ENCODE results near the gene TFDP1. TPM values are rescaled to one million over a fixed set of nuclear protein-coding genes. Genes with fewer than 3 reads are reported as not detected.

The TFDP1 gene
- total RNA-seq, 1 experiment from 2014 or later, result 140 TPM

- Mint-ChIP-seq H3K4me1 (ENCODE audit: low read depth, unreplicated experiment) (no peaks in the 10 kb centered on the region), H3K27ac (ENCODE audit: unreplicated experiment) (no peak overlapping the region), H3K4me3 (ENCODE audit: unreplicated experiment) (no peak overlapping the region), H3K9me3 (ENCODE audit: unreplicated experiment) (no peaks in the 10 kb centered on the region), H3K27me3 (ENCODE audit: insufficient read depth, unreplicated experiment) (no peaks in the 10 kb centered on the region), H3K36me3 (ENCODE audit: insufficient read depth, unreplicated experiment) (peaks cover 93% of the 10 kb centered on the region)
- intact Hi-C loops (cut with micrococcal nuclease; ENCODE audit: unreplicated experiment), result no loop called here
- ChIA-PET POLR2A (no interaction called here), CTCF (no interaction called here)
- DNase-seq, result peak in 1 of 2 experiments; percentile 26
- no peaks in the 10 kb centered on the region; the same call in none of the 2 replicates for H3K36me3 ChIP-seq (ENCODE audit: control insufficient read depth, insufficient read depth, low read length)
- BruUV-seq (replicated peaks), result no TSS peak
- TF ChIP-seq, protein P1, sequence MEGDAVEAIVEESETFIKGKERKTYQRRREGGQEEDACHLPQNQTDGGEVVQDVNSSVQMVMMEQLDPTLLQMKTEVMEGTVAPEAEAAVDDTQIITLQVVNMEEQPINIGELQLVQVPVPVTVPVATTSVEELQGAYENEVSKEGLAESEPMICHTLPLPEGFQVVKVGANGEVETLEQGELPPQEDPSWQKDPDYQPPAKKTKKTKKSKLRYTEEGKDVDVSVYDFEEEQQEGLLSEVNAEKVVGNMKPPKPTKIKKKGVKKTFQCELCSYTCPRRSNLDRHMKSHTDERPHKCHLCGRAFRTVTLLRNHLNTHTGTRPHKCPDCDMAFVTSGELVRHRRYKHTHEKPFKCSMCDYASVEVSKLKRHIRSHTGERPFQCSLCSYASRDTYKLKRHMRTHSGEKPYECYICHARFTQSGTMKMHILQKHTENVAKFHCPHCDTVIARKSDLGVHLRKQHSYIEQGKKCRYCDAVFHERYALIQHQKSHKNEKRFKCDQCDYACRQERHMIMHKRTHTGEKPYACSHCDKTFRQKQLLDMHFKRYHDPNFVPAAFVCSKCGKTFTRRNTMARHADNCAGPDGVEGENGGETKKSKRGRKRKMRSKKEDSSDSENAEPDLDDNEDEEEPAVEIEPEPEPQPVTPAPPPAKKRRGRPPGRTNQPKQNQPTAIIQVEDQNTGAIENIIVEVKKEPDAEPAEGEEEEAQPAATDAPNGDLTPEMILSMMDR (IDR thresholded peaks at IDR 0.05; ENCODE audit: insufficient read depth in 1 of 2, low read depth in 1 of 2, low read length in 1 of 2, severe bottlenecking in 1 of 2, unreplicated experiment in 1 of 2), result no peak
- no peaks in the 10 kb centered on the region for H3K9me3 ChIP-seq
- no peaks in the 10 kb centered on the region for H3K4me1 ChIP-seq
- no peaks in the 10 kb centered on the region for H3K27me3 ChIP-seq (replicated peaks; ENCODE audit: control insufficient read depth, insufficient read depth, low read length)
- H3K4me3 ChIP-seq (ENCODE audit: low read depth, low read length), result no peak overlapping the region
These were observed 45.3 kb downstream of the TFDP1 start for GRCh38 chr13:113629866-113630265.

DNA sequence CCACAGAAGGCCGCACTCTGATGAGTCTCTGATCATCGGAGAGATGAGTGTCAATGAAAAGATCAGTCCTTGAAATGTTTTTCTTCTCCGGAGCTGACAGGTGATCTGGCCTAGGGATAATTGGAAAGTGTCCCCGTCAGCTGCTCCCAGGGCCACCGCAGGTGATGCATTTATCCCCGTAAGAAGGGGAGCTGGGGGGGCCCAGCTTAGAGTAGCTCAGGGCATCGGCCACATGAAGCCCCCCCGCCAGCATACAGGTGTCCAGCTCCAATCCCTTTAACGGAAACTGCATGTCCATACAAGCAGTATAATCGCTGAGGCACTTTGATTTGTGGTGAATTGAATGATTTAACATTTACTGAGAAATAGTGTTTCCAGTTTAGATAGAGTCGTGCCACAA is 45.7 kb downstream of the TFDP1 start:
- peak in 1 of 2 experiments; percentile 3 for DNase-seq
- Mint-ChIP-seq H3K27me3 (ENCODE audit: insufficient read depth, unreplicated experiment) (no peaks in the 10 kb centered on the region), H3K36me3 (ENCODE audit: insufficient read depth, unreplicated experiment) (peaks cover 90% of the 10 kb centered on the region), H3K4me3 (ENCODE audit: unreplicated experiment) (no peak overlapping the region), H3K9me3 (ENCODE audit: unreplicated experiment) (no peaks in the 10 kb centered on the region), H3K4me1 (ENCODE audit: low read depth, unreplicated experiment) (no peaks in the 10 kb centered on the region), H3K27ac (ENCODE audit: unreplicated experiment) (no peak overlapping the region)
- POLR2A ChIA-PET, result no interaction called here
- BruUV-seq (replicated peaks), result no TSS peak
- no peaks in the 10 kb centered on the region for H3K9me3 ChIP-seq
- H3K27me3 ChIP-seq (replicated peaks; ENCODE audit: control insufficient read depth, insufficient read depth, low read length), result no peaks in the 10 kb centered on the region
- no peak overlapping the region for H3K4me3 ChIP-seq (ENCODE audit: low read depth, low read length)
- intact Hi-C loops (cut with micrococcal nuclease; ENCODE audit: unreplicated experiment), result no loop called here
- H3K36me3 ChIP-seq (ENCODE audit: control insufficient read depth, insufficient read depth, low read length), result no peaks in the 10 kb centered on the region; the same call in none of the 2 replicates
- H3K4me1 ChIP-seq, result no peaks in the 10 kb centered on the region
- CTCF ChIA-PET, result no interaction called here
- TF ChIP-seq, protein P1 (IDR thresholded peaks at IDR 0.05; ENCODE audit: insufficient read depth in 1 of 2, low read depth in 1 of 2, low read length in 1 of 2, severe bottlenecking in 1 of 2, unreplicated experiment in 1 of 2), result no peak

GRCh38 chr13:113630804-113631203 is 46.3 kb downstream of the TFDP1 start:
- Mint-ChIP-seq H3K9me3 (ENCODE audit: unreplicated experiment) (no peaks in the 10 kb centered on the region), H3K4me1 (ENCODE audit: low read depth, unreplicated experiment) (no peaks in the 10 kb centered on the region), H3K36me3 (ENCODE audit: insufficient read depth, unreplicated experiment) (peaks cover 88% of the 10 kb centered on the region), H3K27ac (ENCODE audit: unreplicated experiment) (no peak overlapping the region), H3K27me3 (ENCODE audit: insufficient read depth, unreplicated experiment) (no peaks in the 10 kb centered on the region), H3K4me3 (ENCODE audit: unreplicated experiment) (no peak overlapping the region)
- TF ChIP-seq, protein P1 (IDR thresholded peaks at IDR 0.05; ENCODE audit: insufficient read depth in 1 of 2, low read depth in 1 of 2, low read length in 1 of 2, severe bottlenecking in 1 of 2, unreplicated experiment in 1 of 2), result no peak
- intact Hi-C loops (cut with micrococcal nuclease; ENCODE audit: unreplicated experiment), result no loop called here
- ChIA-PET POLR2A (no interaction called here), CTCF (no interaction called here)
- DNase-seq, result peak in 1 of 2 experiments; percentile 9
- BruUV-seq (replicated peaks), result no TSS peak
- Histone ChIP-seq H3K27me3 (replicated peaks; ENCODE audit: control insufficient read depth, insufficient read depth, low read length) (no peaks in the 10 kb centered on the region), H3K4me1 (no peaks in the 10 kb centered on the region), H3K36me3 (ENCODE audit: control insufficient read depth, insufficient read depth, low read length) (no peaks in the 10 kb centered on the region; the same call in none of the 2 replicates), H3K4me3 (ENCODE audit: low read depth, low read length) (no peak overlapping the region), H3K9me3 (no peaks in the 10 kb centered on the region)

Data from Caco-2 (cell line).